A673 (cell line): ENCODE measurements around the gene ZBTB32. TPM values are rescaled to one million over a fixed set of nuclear protein-coding genes. Genes with fewer than 3 reads are reported as not detected.

ENCODE experiments used
- BruUV-seq: library from RNA; stranded (reverse); fragments of 400-500 nt; replicated peaks from 2 replicates; lab custom pipeline; 2021; lab: Mats Ljungman, UMichigan
- CTCF ChIA-PET: fragments of 300-600 bp; sonication (Branson Sonifier 250); formaldehyde crosslinking; loops from one replicate; lab custom pipeline; 2022; ENCODE audit warnings: antibody characterized with exemption; lab: Charles Lee
- POLR2A ChIA-PET: fragments of 300-600 bp; sonication (Branson Sonifier 250); formaldehyde crosslinking; loops from one replicate; lab custom pipeline; 2022; ENCODE audit warnings: antibody characterized with exemption; ENCODE audit not compliant: low non-redundant PET; lab: Charles Lee
- DNase-seq: peaks from one replicate; pipeline ENCODE4 v3.0.0-alpha.2; 2015; ENCODE audit warnings: low spot score
- H3K27ac ChIP-seq: fragments of 200-600 bp; sonication (generic); 2 replicates; pipeline ENCODE4 v1.5.1; 2016; ENCODE audit warnings: mixed run types, low read depth, mild to moderate bottlenecking, mixed read lengths, antibody characterized with exemption, low read length; ENCODE audit not compliant: poor library complexity, severe bottlenecking
- H3K27me3 ChIP-seq: fragments of 200-600 bp; sonication (generic); replicated peaks from 2 replicates; pipeline ENCODE4 v1.6.1; 2017; ENCODE audit warnings: mixed run types, low read depth, mild to moderate bottlenecking, mixed read lengths, antibody characterized with exemption, low read length; ENCODE audit not compliant: insufficient read depth, poor library complexity
- H3K36me3 ChIP-seq: fragments of 200-600 bp; sonication (generic); 2 replicates; pipeline ENCODE4 v1.6.1; 2016; ENCODE audit warnings: mixed run types, mild to moderate bottlenecking, mixed read lengths, antibody characterized with exemption, low read length; ENCODE audit not compliant: insufficient read depth, poor library complexity, severe bottlenecking
- H3K4me1 ChIP-seq: fragments of 200-600 bp; sonication (generic); 2 replicates; pipeline ENCODE4 v1.6.1; 2017; ENCODE audit warnings: mixed run types, mild to moderate bottlenecking, mixed read lengths, antibody characterized with exemption, low read length; ENCODE audit not compliant: insufficient read depth, poor library complexity, severe bottlenecking
- H3K4me3 ChIP-seq: fragments of 200-600 bp; sonication (generic); 2 replicates; pipeline ENCODE4 v1.5.1; 2016; ENCODE audit warnings: low read depth, mixed run types, mild to moderate bottlenecking, mixed read lengths, low read length; ENCODE audit not compliant: poor library complexity, severe bottlenecking
- H3K9me3 ChIP-seq: fragments of 200-600 bp; sonication (generic); 2 replicates; pipeline ENCODE4 v1.6.1; 2016; ENCODE audit warnings: mixed run types, low read depth, mild to moderate bottlenecking, mixed read lengths, antibody characterized with exemption, low read length; ENCODE audit not compliant: poor library complexity, severe bottlenecking
- EZH2 ChIP-seq: fragments of 200-600 bp; sonication (generic); IDR thresholded peaks from 2 replicates; pipeline ENCODE4 v1.6.1; 2017; ENCODE audit warnings: borderline replicate concordance, low read depth, mild to moderate bottlenecking, mixed read lengths, antibody characterized with exemption, low read length; ENCODE audit not compliant: poor library complexity, severe bottlenecking
- intact Hi-C: fragments of 100-400 bp; cut with micrococcal nuclease; formaldehyde crosslinking; loops from one replicate; pipeline ENCODE4 v1.10.0; 2022; ENCODE audit not compliant: unreplicated experiment
- total RNA-seq: library from RNA; stranded (reverse); gene quantifications from 2 replicates; pipeline ENCODE4 v1.2.3, GENCODE V29; 2021
- TF ChIP-seq, protein P1 (sequence below): fragments of 300-800, 200-600 bp; sonication (generic); conservative IDR thresholded peaks from 2 replicates; pipeline ENCODE4 v1.5.1; 2017; ENCODE audit warnings: low read depth, mild to moderate bottlenecking, antibody characterized with exemption, low read length, moderate library complexity, mixed read lengths

ZBTB32 gene
- total RNA-seq, 1 experiment from 2014 or later, result not detected

DNA sequence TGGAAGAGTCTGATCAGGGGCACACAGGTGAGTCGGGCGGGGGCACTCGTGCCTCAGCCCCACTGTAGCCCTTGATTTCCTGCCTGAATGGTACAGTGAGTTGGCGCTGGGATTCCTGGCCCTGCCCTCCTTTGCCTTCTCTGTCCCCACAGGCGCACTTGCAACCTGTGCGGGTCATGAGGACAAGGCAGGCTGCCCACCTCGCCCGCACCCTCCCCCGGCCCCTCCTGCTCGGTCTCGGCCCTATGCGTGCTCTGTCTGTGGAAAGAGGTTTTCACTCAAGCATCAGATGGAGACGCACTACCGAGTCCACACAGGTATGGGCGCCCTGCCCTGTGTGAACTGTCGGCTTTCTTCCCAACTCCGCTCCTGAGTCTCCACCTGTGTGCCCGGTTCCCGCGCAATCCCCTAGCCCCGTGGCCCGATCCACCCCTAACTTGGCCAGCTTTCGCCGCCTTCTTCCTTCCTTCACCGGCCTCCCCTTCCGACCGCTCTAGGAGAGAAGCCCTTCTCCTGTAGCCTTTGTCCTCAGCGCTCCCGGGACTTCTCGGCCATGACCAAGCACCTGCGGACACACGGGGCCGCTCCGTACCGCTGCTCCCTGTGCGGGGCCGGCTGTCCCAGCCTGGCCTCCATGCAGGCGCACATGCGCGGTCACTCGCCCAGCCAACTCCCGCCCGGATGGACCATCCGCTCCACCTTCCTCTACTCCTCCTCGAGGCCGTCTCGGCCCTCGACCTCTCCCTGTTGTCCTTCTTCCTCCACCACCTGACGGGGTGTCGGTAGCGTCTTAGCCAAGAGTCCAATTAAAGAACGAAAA is 11.8 kb downstream of the ZBTB32 start:
- no TSS peak for BruUV-seq
- H3K27me3 ChIP-seq, result no peaks in the 10 kb centered on the region
- POLR2A ChIA-PET, result no interaction called here

DNA sequence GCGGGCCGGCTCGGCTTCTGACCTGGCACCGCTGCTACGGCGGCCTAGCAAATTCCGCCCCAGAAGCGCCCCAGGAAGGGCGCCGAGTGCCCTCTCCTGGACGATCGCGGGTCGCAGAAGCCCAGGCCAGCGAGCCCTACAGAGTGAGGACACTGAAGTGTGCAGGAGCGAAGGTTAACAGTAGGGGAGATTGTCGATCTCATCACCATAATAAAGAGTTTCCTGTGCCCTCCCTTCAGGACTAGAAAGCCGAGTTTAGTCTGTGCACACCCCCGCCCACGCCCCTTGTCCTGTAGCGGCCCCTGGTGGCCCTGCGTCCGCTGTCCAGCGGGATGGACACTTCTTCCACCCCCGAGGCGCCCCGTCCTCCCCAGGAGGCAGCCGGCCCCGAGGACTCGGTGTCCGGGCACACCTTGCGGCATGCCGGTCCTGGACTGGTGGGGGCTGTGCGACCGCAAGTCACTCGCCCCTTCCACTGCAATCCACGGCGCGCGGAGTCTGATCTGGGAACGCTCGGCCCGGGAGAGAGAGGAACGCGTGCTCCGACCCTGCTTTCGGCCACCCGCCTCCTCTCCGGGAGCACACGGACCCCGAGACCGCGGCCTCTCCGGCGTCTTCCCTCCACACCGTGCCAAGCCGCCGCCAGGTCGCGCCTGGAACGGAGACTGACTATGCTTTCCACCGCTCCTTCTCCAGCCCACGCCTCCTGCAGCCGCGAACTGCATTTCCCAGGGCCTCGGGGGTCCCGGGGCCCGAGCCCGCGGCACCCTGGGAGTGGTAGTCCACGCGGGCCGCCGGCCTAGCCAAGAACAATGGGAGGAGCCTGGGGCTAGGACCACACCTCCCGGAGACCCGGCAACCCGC is 12.7 kb downstream of the ZBTB32 start:
- Histone ChIP-seq H3K4me3 (peak overlapping the region; percentile 96), H3K27me3 (no peaks in the 10 kb centered on the region), H3K9me3 (no peaks in the 10 kb centered on the region), H3K4me1 (peaks cover 8% of the 10 kb centered on the region), H3K36me3 (peaks cover 16% of the 10 kb centered on the region), H3K27ac (peak overlapping the region; percentile 89)
- TF ChIP-seq EZH2, result no peak
- TF ChIP-seq, protein P1, sequence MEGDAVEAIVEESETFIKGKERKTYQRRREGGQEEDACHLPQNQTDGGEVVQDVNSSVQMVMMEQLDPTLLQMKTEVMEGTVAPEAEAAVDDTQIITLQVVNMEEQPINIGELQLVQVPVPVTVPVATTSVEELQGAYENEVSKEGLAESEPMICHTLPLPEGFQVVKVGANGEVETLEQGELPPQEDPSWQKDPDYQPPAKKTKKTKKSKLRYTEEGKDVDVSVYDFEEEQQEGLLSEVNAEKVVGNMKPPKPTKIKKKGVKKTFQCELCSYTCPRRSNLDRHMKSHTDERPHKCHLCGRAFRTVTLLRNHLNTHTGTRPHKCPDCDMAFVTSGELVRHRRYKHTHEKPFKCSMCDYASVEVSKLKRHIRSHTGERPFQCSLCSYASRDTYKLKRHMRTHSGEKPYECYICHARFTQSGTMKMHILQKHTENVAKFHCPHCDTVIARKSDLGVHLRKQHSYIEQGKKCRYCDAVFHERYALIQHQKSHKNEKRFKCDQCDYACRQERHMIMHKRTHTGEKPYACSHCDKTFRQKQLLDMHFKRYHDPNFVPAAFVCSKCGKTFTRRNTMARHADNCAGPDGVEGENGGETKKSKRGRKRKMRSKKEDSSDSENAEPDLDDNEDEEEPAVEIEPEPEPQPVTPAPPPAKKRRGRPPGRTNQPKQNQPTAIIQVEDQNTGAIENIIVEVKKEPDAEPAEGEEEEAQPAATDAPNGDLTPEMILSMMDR, result peak; percentile 87
- intact Hi-C loops, result loop anchor here (2.0 kb wide), 2 partner anchors 22 to 168 kb away; no protein-coding TSS in a partner anchor
- DNase-seq, result peak; percentile 98
- ChIA-PET POLR2A (no interaction called here), CTCF (no interaction called here)
- BruUV-seq, result no TSS peak

More for the DNA sequence above, 11.8 kb downstream of the ZBTB32 start:
- DNase-seq, result no peak
- TF ChIP-seq, protein P1, result no peak
- no peak for TF ChIP-seq EZH2
- intact Hi-C loops, result loop anchor here (2.0 kb wide), 2 partner anchors 21 to 167 kb away; no protein-coding TSS in a partner anchor
- CTCF ChIA-PET, result no interaction called here
- Histone ChIP-seq H3K36me3 (peaks cover 8% of the 10 kb centered on the region), H3K4me3 (peak overlapping the region; percentile 96), H3K4me1 (peaks cover 8% of the 10 kb centered on the region), H3K27ac (peak overlapping the region; percentile 89), H3K9me3 (no peaks in the 10 kb centered on the region)

DNA sequence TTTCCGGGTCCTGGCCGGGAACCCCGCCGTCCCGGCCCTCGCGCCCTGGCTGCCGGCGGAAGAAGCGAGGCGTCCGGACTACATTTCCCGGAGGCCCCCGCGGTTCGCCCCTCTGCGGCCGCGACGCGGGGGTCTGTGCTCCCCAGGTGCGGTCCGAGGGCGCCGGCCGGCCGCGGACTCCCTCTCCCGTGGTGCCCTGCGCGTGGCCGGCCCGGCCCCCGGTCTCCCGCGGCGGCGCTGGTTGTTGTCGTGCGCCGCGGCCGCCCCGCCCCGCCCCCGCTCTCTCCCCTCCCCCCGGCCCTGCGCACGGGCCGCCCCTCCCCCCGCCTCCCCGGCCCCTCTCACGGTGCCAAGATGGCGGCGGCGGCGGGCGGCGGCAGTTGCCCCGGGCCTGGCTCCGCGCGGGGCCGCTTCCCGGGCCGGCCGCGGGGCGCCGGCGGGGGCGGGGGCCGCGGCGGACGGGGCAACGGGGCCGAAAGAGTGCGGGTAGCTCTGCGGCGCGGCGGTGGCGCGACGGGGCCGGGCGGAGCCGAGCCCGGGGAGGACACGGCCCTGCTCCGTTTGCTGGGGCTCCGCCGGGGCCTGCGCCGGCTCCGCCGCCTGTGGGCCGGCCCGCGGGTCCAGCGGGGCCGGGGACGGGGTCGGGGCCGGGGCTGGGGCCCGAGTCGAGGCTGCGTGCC is 13.4 kb downstream of the ZBTB32 start, which contains the start of gene KMT2B:
TSS of gene KMT2B (plus strand) at position 339 of the 680 bp plus-strand sequence. CDS start at position 355, 16 bp downstream.
- H3K4me3 ChIP-seq, result peak within 1 kb of the TSS; percentile 96
- BruUV-seq, result no TSS peak
- intact Hi-C loops, result loop anchor here (2.0 kb wide), 2 partner anchors 23 to 169 kb away; no protein-coding TSS in a partner anchor
- no peak for DNase-seq
- TF ChIP-seq, protein P1, result no peak
- no peak for TF ChIP-seq EZH2
- H3K27ac ChIP-seq, result peak within 1 kb of the TSS; percentile 90
- CTCF ChIA-PET, result no interaction called here
- POLR2A ChIA-PET, result no interaction called here
- no peaks in the 10 kb centered on the region for H3K27me3 ChIP-seq
- no peaks in the 10 kb centered on the region for H3K9me3 ChIP-seq
- H3K4me1 ChIP-seq, result peaks cover 8% of the 10 kb centered on the region
- H3K36me3 ChIP-seq, result peaks cover 23% of the 10 kb centered on the region
